HFF-Myc (cell line): ENCODE results near the gene ALKBH3.

Experiments
- DNase-seq: peaks from one replicate; pipeline ENCODE4 v3.0.0-alpha.2; 2011; ENCODE audit warnings: low read depth; ENCODE audit errors: extremely low read depth
- H3K4me3 ChIP-seq: replicated peaks from 2 replicates; pipeline ENCODE4 v1.5.1; 2011; ENCODE audit warnings: low read depth, mild to moderate bottlenecking, control low read depth, low read length
- CTCF ChIP-seq: IDR thresholded peaks from 2 replicates; pipeline ENCODE4 v1.5.1; 2012; ENCODE audit warnings: mild to moderate bottlenecking, low read depth, low read length, control low read depth; ENCODE audit errors: missing control alignments

The ALKBH3 gene

GRCh38 chr11:43957571-43957970 lies 76.9 kb downstream of the ALKBH3 start:
- no peak overlapping the region for H3K4me3 ChIP-seq
- no peak for TF ChIP-seq CTCF
- DNase-seq, result no peak

- no peak overlapping the region for H3K4me3 ChIP-seq
- DNase-seq, result no peak
- TF ChIP-seq CTCF, result no peak
Observed at GRCh38 chr11:43959321-43959995, 78.8 kb downstream of the ALKBH3 start.

GRCh38 chr11:43962383-43963278 lies 82.0 kb downstream of the ALKBH3 start:
- no peak for DNase-seq
- H3K4me3 ChIP-seq, result no peak overlapping the region
- no peak for TF ChIP-seq CTCF

- no peak overlapping the region for H3K4me3 ChIP-seq
- no peak for DNase-seq
- no peak for TF ChIP-seq CTCF
Observed at GRCh38 chr11:43963279-43963620, 82.6 kb downstream of the ALKBH3 start.

GRCh38 chr11:43967661-43968060 lies 87.0 kb downstream of the ALKBH3 start:
- no peak for TF ChIP-seq CTCF
- DNase-seq, result no peak
- no peak overlapping the region for H3K4me3 ChIP-seq

- H3K4me3 ChIP-seq, result no peak overlapping the region
- DNase-seq, result no peak
- no peak for TF ChIP-seq CTCF
Observed at GRCh38 chr11:43968719-43969118, 88.1 kb downstream of the ALKBH3 start.
